Measurements from ENCODE around the gene UGDH.

DNA sequence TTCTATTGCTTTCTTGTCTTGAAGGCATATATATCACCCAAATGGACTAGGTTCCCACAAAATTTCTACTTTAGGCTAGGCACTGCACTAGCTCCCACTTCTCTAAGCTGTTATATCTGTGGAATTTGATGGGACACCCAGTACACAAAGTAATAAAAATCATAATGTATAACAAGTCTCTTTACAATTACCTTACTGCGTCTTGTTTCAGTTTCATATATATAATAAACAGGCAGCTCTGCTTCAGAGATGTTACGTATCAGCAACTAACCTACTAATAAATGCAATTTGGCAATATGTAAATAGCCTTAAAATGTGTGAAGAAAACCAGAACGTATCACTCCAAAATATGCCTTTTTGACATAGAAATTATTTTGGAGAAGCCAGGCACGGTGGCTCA, 42.0 kb upstream of the UGDH start:
- TF ChIP-seq YY1 (IDR thresholded peaks at IDR 0.05; ENCODE audit: insufficient read depth, insufficient read length) = no peak
- TF ChIP-seq ZNF274 (IDR thresholded peaks at IDR 0.05; ENCODE audit: low read depth, low read length) = no peak
